H1 (cell line): ENCODE data around the gene RIGI.

Experiments
- CTCF ChIP-seq, 3 experiments: IDR thresholded peaks; 1 replicate in 2 of 3; 2 replicates in 1 of 3; pipeline versions ENCODE4 v1.5.1 to v1.6.1; 2011; ENCODE audit warnings: low read length in 3 of 3, mild to moderate bottlenecking in 3 of 3, inconsistent platforms in 2 of 3, low read depth in 1 of 3, moderate library complexity in 1 of 3; ENCODE audit not compliant: insufficient read depth in 1 of 3; ENCODE audit errors: control extremely low read depth in 1 of 3
- SP2 ChIP-seq: IDR thresholded peaks from 2 replicates; pipeline ENCODE4 v1.6.1; 2012; ENCODE audit warnings: mild to moderate bottlenecking, low read length, inconsistent platforms

DNA sequence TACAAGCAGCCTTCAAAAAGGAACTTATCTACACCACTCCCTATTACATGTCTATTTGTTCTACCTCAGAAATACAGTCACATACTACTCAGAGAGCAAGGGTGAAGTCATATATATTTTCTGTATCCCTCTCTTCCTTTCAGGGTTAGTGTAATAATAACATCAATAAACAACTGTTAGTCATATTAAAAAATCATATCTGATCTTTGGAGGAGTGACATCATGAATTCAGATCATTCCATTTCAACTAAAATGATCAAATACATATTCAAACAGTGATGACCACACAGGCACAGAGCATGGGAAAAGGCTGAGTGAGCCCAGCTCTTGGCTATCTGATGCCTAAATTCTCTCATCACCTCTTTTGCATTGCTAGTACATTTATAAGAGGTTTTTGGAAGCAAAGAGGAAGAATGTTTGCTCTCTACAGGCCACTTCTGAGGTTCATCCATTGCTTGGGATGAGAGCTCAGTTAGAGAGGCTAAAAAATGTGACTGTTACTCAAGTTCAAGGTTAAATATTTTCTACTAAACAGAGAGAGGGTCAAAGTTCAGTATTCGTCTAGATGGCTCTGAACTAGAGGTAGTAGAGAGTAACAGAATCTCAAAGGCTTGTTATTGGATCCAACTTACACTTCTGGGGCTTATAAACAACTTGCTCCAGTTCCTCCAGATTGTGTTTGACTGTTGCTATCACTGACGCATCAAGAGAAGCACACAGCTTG is 39.0 kb downstream of the RIGI start:
- no peak for TF ChIP-seq CTCF (IDR thresholded peaks at IDR 0.05; ENCODE audit: control extremely low read depth in 1 of 3, insufficient read depth in 1 of 3, low read depth in 1 of 3, low read length in 3 of 3)
- TF ChIP-seq SP2, result no peak
